Measurements from ENCODE around the gene CZIB. TPM values are rescaled to one million over a fixed set of nuclear protein-coding genes. Genes with fewer than 3 reads are reported as not detected.

Gene CZIB
- total RNA-seq, 1 experiment from 2014 or later: 43.1 TPM

DNA sequence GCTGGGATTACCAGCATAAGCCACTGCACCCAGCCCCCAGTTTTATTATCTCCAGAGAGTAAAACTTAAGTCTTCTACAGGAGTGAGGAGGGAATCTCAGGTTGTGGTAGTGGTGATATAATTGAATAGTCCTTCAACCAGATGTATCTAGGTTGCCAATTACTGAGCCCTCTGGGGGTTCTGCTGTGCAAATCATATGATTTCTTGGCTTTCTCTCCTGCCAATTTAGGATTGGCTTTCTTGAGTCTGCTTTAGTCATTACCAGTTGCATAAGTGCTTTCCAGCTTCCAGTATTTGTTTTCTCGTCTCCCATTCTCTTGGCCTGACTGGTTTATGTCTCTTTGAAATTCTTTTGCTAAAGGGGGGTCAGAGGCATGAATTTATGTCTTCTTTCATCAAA lies 12.7 kb downstream of the CZIB start:
- POLR2A ChIA-PET: no interaction called here
- H4K20me1 ChIP-seq (ENCODE audit: insufficient read depth): no peaks in the 10 kb centered on the region
- H2AFZ ChIP-seq (ENCODE audit: low read depth, low read length, poor library complexity, severe bottlenecking): no peak overlapping the region
- intact Hi-C loops (cut with micrococcal nuclease): no loop called here
- H3K9me3 ChIP-seq (ENCODE audit: control insufficient read depth in 1 of 2, insufficient read depth in 1 of 2, low read depth in 1 of 2, low read length in 2 of 2): peaks cover 0 to 4% of the 10 kb centered on the region in 2 experiments; a peak in 1 of 4 replicates
- H3K27ac ChIP-seq (ENCODE audit: low read depth, low read length): no peak overlapping the region
- no peak overlapping the region for H3K9ac ChIP-seq (ENCODE audit: low read length)
- H3K4me2 ChIP-seq (ENCODE audit: low read length): no peak overlapping the region
- BruUV-seq (replicated peaks): no TSS peak
- no peaks in the 10 kb centered on the region for H3K79me2 ChIP-seq (ENCODE audit: insufficient read depth, low read length)
- CTCF ChIA-PET: no interaction called here
- H3K4me3 ChIP-seq (replicated peaks in 1 of 2; ENCODE audit: low read depth in 1 of 2, low read length in 2 of 2): no peak overlapping the region
- DNase-seq (ENCODE audit: low read depth, low spot score) (no peak), ATAC-seq (no peak)
- TF ChIP-seq SIN3A (IDR thresholded peaks at IDR 0.05; ENCODE audit: low read depth) (no peak), JUND (IDR thresholded peaks at IDR 0.05) (no peak), YY1 (IDR thresholded peaks at IDR 0.05; ENCODE audit: extremely low read depth, insufficient replicate concordance, low read depth, low read length) (no peak), EGR1 (IDR thresholded peaks at IDR 0.05; ENCODE audit: low read depth) (no peak), TCF7L2 (IDR thresholded peaks at IDR 0.05; ENCODE audit: borderline replicate concordance, extremely low read depth, insufficient read depth, insufficient read length) (no peak), ZFX (IDR thresholded peaks at IDR 0.05) (no peak), CBX3 (IDR thresholded peaks at IDR 0.05; ENCODE audit: low read depth) (no peak)
- TF ChIP-seq, protein P1, sequence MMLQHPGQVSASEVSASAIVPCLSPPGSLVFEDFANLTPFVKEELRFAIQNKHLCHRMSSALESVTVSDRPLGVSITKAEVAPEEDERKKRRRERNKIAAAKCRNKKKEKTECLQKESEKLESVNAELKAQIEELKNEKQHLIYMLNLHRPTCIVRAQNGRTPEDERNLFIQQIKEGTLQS (IDR thresholded peaks at IDR 0.05): no peak
- no peaks in the 10 kb centered on the region for H3K27me3 ChIP-seq (ENCODE audit: insufficient read depth, low read length)
- no peaks in the 10 kb centered on the region for H3K9me2 ChIP-seq (ENCODE audit: insufficient read depth)
- RAD21 ChIA-PET (ENCODE audit: low non-redundant PET in 1 of 2, low total read pairs in 2 of 2, uncharacterized antibody in 2 of 2, unreplicated experiment in 2 of 2): no interaction called here
- peaks cover 17 to 20% of the 10 kb centered on the region in 2 experiments for H3K36me3 ChIP-seq (ENCODE audit: control insufficient read depth in 1 of 2, insufficient read depth in 2 of 2, low read length in 2 of 2)
- no peaks in the 10 kb centered on the region for H3K4me1 ChIP-seq (ENCODE audit: control insufficient read depth in 1 of 2, insufficient read depth in 2 of 2, low read length in 2 of 2)

DNA sequence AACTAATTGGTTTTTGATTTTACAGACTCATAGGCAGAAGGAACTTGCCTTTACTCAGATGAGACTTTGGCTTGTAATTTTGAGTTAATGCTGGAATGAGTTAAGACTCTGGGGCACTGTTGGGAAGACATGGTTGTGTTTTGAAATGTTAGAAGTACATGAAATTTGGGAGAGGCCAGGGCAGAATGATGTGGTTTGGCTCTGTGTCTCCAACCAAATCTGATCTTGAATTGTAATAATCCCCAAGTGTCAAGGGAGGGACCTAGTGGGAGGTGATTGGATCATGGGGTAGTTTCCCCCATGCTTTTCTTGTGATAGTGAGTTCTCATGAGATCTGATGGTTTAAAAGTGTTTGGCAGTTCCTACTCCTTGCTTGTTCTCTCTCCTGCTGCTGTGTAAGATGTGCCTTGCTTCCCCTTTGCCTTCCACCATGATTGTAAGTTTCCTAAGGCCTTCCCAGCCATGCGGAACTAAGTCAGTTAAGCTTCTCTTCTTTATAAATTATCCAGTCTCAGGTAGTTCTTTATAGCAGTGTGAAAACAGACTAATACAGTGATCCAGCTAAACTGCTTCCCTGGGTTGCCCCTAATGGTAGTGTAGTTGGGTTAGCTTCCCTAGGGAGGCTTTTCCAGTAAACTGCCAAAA lies 13.6 kb downstream of the CZIB start:
- Histone ChIP-seq H3K36me3 (ENCODE audit: control insufficient read depth in 1 of 2, insufficient read depth in 2 of 2, low read length in 2 of 2) (peaks cover 17 to 24% of the 10 kb centered on the region in 2 experiments), H3K27ac (ENCODE audit: low read depth, low read length) (no peak overlapping the region), H3K4me3 (replicated peaks in 1 of 2; ENCODE audit: low read depth in 1 of 2, low read length in 2 of 2) (no peak overlapping the region), H4K20me1 (ENCODE audit: insufficient read depth) (no peaks in the 10 kb centered on the region), H3K4me2 (ENCODE audit: low read length) (no peak overlapping the region), H3K9me3 (ENCODE audit: control insufficient read depth in 1 of 2, insufficient read depth in 1 of 2, low read depth in 1 of 2, low read length in 2 of 2) (peaks cover 0 to 4% of the 10 kb centered on the region in 2 experiments; a peak in 1 of 4 replicates), H3K4me1 (ENCODE audit: control insufficient read depth in 1 of 2, insufficient read depth in 2 of 2, low read length in 2 of 2) (no peaks in the 10 kb centered on the region), H3K9me2 (ENCODE audit: insufficient read depth) (no peaks in the 10 kb centered on the region), H3K9ac (ENCODE audit: low read length) (no peak overlapping the region), H3K27me3 (ENCODE audit: insufficient read depth, low read length) (no peaks in the 10 kb centered on the region), H3K79me2 (ENCODE audit: insufficient read depth, low read length) (no peaks in the 10 kb centered on the region), H2AFZ (ENCODE audit: low read depth, low read length, poor library complexity, severe bottlenecking) (no peak overlapping the region)
- TF ChIP-seq FOSL1 (IDR thresholded peaks at IDR 0.05; ENCODE audit: low read depth): no peak
- DNase-seq (ENCODE audit: low read depth, low spot score) (no peak), ATAC-seq (no peak)
- BruUV-seq (replicated peaks): no TSS peak
- ChIA-PET RAD21 (ENCODE audit: low non-redundant PET in 1 of 2, low total read pairs in 2 of 2, uncharacterized antibody in 2 of 2, unreplicated experiment in 2 of 2) (no interaction called here), CTCF (no interaction called here), POLR2A (no interaction called here)
- intact Hi-C loops (cut with micrococcal nuclease): no loop called here

All from HCT116 (cell line).